HEK293T (cell line): ENCODE measurements around the gene TRPV4.

ENCODE experiments used
- BHLHE40 ChIP-seq: fragments of 450-650 bp; IDR thresholded peaks from 2 replicates; pipeline ENCODE4 v1.6.1; 2016; ENCODE audit warnings: mild to moderate bottlenecking, moderate library complexity, borderline replicate concordance
- FOXK2 ChIP-seq: fragments of 450-650 bp; IDR thresholded peaks from 2 replicates; pipeline ENCODE4 v1.6.1; 2016; ENCODE audit warnings: mild to moderate bottlenecking
- HDGF ChIP-seq: fragments of 450-650 bp; IDR thresholded peaks from 2 replicates; pipeline ENCODE4 v1.6.1; 2017; ENCODE audit warnings: antibody characterized with exemption, borderline replicate concordance
- SP1 ChIP-seq: fragments of 450-650 bp; IDR thresholded peaks from 2 replicates; pipeline ENCODE4 v1.6.1; 2017

DNA sequence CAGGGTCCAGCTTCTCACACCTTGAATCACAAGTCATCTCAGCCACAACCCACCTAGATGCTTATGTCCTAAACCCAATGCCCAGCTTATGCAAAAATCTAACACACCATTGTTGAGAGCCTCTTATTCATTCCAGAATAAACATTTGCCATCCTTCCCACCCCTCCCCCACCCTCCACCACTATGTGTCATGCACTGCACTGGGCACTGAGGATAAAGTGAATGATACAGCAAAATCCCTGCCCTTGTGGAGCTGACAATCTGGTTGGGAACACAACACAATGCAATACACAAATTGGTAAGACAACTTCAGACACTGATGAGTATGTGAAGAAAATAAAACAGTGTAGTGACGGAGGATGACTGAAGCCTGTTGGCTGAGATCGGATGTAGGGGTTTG is 48.6 kb upstream of the TRPV4 start:
- TF ChIP-seq FOXK2 (no peak), BHLHE40 (no peak), SP1 (no peak), HDGF (no peak)
